ENCODE results near the gene RNF166. TPM values are rescaled to one million over a fixed set of nuclear protein-coding genes. Genes with fewer than 3 reads are reported as not detected.

Gene RNF166
- total RNA-seq, 4 donors from 2014 or later: 14.7 to 21.8 (median 17.7) TPM

GRCh38 chr16:88688013-88688778 lies 18.0 kb downstream of the RNF166 start:
- peak in 1 of 2 donors; percentile 84 for DNase-seq (ENCODE audit: low spot score in 2 of 2)
- TF ChIP-seq POLR2A (IDR thresholded peaks at IDR 0.05): no peak
- TF ChIP-seq, protein P1, sequence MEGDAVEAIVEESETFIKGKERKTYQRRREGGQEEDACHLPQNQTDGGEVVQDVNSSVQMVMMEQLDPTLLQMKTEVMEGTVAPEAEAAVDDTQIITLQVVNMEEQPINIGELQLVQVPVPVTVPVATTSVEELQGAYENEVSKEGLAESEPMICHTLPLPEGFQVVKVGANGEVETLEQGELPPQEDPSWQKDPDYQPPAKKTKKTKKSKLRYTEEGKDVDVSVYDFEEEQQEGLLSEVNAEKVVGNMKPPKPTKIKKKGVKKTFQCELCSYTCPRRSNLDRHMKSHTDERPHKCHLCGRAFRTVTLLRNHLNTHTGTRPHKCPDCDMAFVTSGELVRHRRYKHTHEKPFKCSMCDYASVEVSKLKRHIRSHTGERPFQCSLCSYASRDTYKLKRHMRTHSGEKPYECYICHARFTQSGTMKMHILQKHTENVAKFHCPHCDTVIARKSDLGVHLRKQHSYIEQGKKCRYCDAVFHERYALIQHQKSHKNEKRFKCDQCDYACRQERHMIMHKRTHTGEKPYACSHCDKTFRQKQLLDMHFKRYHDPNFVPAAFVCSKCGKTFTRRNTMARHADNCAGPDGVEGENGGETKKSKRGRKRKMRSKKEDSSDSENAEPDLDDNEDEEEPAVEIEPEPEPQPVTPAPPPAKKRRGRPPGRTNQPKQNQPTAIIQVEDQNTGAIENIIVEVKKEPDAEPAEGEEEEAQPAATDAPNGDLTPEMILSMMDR (IDR thresholded peaks at IDR 0.05): no peak
- intact Hi-C loops (cut with DNase I; ENCODE audit: low total_unique reads): no loop called here
- no peak overlapping the region for H3K4me3 ChIP-seq (ENCODE audit: low read depth, poor library complexity, severe bottlenecking)
- WGBS, 2 donors: 26 to 34% methylated on average over 19 to 27 of the region's 28 CpGs

GRCh38 chr16:88687676-88688012 lies 18.6 kb downstream of the RNF166 start:
- intact Hi-C loops (cut with DNase I; ENCODE audit: low total_unique reads): no loop called here
- TF ChIP-seq, protein P1 (IDR thresholded peaks at IDR 0.05): no peak
- TF ChIP-seq POLR2A (IDR thresholded peaks at IDR 0.05): no peak
- 54 to 56% methylated on average over 3 of the region's 3 CpGs for WGBS, 2 donors

GRCh38 chr16:88687254-88687576 lies 19.0 kb downstream of the RNF166 start:
- intact Hi-C loops (cut with DNase I; ENCODE audit: low total_unique reads): no loop called here
- no peak for DNase-seq (ENCODE audit: low spot score in 2 of 2)
- H3K4me3 ChIP-seq (ENCODE audit: low read depth, poor library complexity, severe bottlenecking): no peak overlapping the region
- 47 to 57% methylated on average over 10 of the region's 10 CpGs for whole genome bisulfite sequencing, 2 donors
- TF ChIP-seq, protein P1 (IDR thresholded peaks at IDR 0.05): no peak
- TF ChIP-seq POLR2A (IDR thresholded peaks at IDR 0.05): no peak

More at GRCh38 chr16:88687676-88688012, 18.6 kb downstream of the RNF166 start:
- no peak overlapping the region for H3K4me3 ChIP-seq (ENCODE audit: low read depth, poor library complexity, severe bottlenecking)
- no peak for DNase-seq (ENCODE audit: low spot score in 2 of 2)

GRCh38 chr16:88686439-88687253 lies 19.6 kb downstream of the RNF166 start, which contains the start of gene SNAI3:
TSS of gene SNAI3 (minus strand) at chr16:88686507. CDS start at chr16:88686406, 101 bp downstream.
- WGBS, 2 donors: 8 to 17% methylated on average over 19 to 34 of the region's 65 CpGs

DNA sequence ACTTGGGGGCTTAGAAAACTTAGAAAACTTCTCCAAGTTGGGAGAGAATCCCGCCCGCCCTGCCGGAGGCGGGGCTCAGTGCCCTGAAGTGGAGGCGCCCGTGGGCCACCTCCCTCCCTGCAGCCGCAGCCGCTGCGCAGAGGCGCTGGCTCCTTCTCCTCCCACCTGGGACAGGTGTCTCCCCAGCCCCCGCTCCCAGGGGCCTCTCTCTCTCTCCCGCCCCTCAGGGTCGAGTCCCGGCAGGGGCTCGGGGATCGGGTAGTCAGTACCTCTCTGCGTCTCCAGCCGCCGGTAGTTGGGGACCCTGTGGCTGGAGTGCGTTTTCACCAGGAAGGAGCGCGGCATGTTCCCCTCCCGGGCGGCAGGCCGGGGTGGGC lies 20.2 kb downstream of the RNF166 start:
- DNase-seq (ENCODE audit: low spot score in 2 of 2): no peak
- H3K4me3 ChIP-seq (ENCODE audit: low read depth, poor library complexity, severe bottlenecking): peak overlapping the region; percentile 31
- TF ChIP-seq, protein P1 (IDR thresholded peaks at IDR 0.05): no peak
- TF ChIP-seq POLR2A (IDR thresholded peaks at IDR 0.05): no peak
- 2% methylated on average over 19 to 24 of the region's 25 CpGs for WGBS, 2 donors
- intact Hi-C loops (cut with DNase I; ENCODE audit: low total_unique reads): no loop called here

More at GRCh38 chr16:88686439-88687253, 19.6 kb downstream of the RNF166 start, which contains the start of gene SNAI3:
- peak; percentile 70 to 96 for DNase-seq (ENCODE audit: low spot score in 2 of 2)
- no peak for TF ChIP-seq POLR2A (IDR thresholded peaks at IDR 0.05)
- peak within 1 kb of the TSS; percentile 31 for H3K4me3 ChIP-seq (ENCODE audit: low read depth, poor library complexity, severe bottlenecking)
- intact Hi-C loops (cut with DNase I; ENCODE audit: low total_unique reads): no loop called here

Data from lower leg skin (tissue), 4 donors.